ENCODE data around the gene CLEC18B. TPM values are rescaled to one million over a fixed set of nuclear protein-coding genes. Genes with fewer than 3 reads are reported as not detected.
"Not testable (repeated sequence)": the region's sequence is repeated elsewhere in the genome, so short reads cannot be mapped to it uniquely, and the experiment has no call there.

The CLEC18B gene
- total RNA-seq, 1 donor: not detected

DNA sequence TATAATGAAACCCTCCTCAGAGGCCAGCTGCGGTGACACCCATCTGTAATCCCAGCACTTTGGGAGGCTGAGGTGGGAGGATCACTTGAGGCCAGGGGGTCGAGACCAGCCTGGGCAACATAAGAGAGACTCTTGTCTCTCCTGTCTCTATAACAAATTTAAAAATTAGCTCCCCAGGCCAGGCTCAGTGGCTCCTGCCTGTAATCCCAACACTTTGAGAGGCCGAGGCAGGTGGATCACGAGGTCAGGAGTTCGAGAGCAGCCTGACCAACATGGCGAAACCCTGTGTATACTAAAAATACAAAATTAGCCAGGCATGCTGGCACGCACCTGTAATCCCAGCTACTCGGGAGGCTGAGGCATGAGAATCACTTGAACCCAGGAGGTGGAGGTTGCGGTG, 27.1 kb downstream of the CLEC18B start:
- H3K4me3 ChIP-seq (ENCODE audit: low read depth, low read length); DNase-seq (ENCODE audit: low read depth): not testable (repeated sequence)

DNA sequence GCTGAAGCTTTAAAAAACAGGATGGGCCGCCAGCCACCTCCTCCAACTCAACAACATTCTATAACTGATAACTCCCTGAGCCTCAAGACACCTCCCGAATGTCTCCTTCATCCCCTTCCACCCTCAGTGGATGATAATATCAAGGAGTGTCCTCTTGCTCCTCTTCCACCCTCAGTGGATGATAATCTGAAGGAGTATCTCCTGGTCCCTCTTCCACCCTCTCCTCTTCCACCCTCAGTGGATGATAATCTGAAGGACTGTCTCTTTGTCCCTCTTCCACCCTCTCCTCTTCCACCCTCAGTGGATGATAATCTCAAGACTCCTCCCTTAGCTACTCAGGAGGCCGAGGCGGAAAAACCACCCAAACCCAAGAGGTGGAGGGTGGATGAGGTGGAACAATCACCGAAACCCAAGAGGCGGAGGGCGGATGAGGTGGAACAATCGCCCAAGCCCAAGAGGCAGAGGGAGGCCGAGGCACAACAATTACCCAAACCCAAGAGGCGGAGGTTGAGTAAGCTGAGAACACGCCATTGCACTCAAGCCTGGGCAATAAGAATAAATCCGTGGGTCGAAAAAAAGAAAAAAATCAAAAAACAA, 29.7 kb downstream of the CLEC18B start:
- H3K4me3 ChIP-seq (ENCODE audit: low read depth, low read length); DNase-seq (ENCODE audit: low read depth): not testable (repeated sequence)

DNA sequence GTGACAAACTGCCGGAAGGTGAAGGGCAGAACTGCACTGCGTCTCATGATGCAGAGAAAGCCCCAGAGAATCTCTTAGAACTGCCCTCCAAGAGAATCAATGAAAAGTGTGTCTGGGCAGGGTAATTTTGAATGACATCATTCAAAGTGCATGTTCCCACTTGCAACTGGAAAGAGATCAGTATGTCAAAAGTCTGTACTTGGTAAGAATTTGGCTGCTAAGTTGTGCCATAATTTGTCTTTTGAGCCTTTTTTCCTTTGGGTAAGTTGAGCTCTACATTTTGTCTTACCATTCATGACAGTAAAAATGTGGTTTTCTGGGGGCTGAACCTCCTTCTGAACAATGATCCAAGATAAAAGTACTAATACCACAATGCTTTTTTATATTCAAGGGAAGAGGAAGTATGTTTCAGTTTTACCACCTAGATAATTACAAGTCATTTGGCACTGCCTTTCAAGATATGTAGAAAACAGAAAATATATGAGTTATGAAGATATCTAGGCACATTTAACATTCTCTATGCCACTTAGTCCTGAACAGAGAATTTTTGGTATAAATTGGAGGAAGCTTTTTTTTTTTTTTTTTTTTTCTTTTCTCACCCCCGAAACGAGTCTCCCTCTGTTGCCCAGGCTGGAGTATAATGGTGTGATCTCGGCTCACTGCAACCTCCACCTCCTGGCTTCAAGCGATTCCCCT, 38.8 kb downstream of the CLEC18B start:
- not testable (repeated sequence) for H3K4me3 ChIP-seq (ENCODE audit: low read depth, low read length); DNase-seq (ENCODE audit: low read depth)

DNA sequence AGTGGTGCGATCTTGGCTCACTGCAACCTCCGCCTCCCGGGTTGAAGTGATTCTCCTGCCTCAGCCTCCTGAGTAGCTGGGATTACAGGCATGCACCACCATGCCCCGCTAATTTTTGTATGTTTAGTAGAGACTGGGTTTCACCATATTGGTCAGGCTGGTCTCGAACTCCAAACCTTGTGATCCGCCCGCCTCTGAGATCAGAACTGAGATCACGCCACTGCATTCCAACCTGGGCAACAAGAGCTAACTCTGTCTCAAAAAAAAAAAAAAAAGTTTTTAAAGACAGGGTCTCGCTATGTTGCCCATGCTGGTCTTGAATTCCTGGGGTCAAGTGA, 47.5 kb downstream of the CLEC18B start:
- not testable (repeated sequence) for H3K4me3 ChIP-seq (ENCODE audit: low read depth, low read length); DNase-seq (ENCODE audit: low read depth)

DNA sequence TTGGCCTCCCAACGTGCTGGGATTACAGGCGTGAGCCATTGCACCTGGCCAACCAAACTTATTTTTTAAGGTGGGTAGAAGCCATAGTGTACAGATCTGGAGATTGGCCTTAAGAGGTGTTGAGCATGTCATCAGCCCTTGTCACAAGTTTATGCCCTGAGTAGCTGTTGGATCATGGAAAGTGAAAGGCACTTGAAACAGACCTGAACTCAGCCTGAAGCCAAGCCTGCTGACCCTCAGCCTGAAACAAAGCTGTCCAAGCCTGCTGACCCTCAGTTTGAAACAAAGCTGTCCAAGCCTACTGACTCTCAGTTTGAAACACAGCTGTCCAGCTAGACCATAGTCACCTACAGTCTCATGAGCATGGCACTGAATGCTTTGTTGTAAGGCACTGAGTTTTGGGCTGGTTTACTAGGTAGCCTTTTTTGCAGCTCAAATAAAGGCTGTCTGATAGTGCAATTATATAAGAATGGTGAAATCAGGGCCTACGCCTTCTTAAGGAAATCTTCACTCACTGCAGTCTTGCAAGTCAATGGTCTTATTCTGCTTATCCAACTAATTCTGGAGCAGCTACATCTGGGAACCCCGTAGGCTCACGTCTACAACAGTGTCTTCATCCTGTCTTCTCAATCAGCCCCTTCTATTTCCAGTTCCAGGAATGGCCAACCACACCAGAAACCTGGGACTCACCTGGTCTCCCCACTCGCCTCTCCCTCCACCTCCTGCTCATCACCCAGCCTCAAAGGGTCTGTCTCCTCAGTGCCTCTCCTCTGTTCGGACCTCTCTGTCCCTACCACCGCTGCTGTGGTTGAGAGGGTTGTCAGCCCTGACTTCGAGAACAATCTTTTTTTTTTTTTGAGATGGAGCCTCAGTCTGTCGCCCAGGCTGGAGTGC, 48.1 kb downstream of the CLEC18B start:
- H3K4me3 ChIP-seq (ENCODE audit: low read depth, low read length): no peak overlapping the region
- TF ChIP-seq, protein P1, sequence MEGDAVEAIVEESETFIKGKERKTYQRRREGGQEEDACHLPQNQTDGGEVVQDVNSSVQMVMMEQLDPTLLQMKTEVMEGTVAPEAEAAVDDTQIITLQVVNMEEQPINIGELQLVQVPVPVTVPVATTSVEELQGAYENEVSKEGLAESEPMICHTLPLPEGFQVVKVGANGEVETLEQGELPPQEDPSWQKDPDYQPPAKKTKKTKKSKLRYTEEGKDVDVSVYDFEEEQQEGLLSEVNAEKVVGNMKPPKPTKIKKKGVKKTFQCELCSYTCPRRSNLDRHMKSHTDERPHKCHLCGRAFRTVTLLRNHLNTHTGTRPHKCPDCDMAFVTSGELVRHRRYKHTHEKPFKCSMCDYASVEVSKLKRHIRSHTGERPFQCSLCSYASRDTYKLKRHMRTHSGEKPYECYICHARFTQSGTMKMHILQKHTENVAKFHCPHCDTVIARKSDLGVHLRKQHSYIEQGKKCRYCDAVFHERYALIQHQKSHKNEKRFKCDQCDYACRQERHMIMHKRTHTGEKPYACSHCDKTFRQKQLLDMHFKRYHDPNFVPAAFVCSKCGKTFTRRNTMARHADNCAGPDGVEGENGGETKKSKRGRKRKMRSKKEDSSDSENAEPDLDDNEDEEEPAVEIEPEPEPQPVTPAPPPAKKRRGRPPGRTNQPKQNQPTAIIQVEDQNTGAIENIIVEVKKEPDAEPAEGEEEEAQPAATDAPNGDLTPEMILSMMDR (IDR thresholded peaks at IDR 0.05; ENCODE audit: insufficient read depth, low read depth, low read length): no peak
- DNase-seq (ENCODE audit: low read depth): no peak

DNA sequence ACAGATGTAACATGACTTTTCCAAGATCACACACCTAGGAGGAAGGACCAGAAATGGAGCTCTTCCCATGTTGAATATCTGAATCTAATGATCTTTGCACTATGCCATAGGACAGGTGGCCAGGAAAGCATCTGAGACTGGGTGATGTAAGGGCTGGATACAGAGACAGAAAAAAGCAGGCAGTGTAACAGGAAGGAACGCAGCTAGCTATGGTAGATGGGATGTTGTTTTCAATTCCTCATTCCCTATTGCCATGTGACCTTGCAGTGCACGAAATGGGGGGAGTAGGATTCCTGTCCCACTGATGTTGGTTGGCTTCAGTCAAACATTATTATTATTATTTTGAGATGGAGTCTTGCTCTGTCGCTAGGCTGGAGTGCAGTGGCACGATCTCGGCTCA, 48.9 kb downstream of the CLEC18B start:
- no peak overlapping the region for H3K4me3 ChIP-seq (ENCODE audit: low read depth, low read length)
- no peak for DNase-seq (ENCODE audit: low read depth)
- TF ChIP-seq, protein P1 (IDR thresholded peaks at IDR 0.05; ENCODE audit: insufficient read depth, low read depth, low read length): no peak

DNA sequence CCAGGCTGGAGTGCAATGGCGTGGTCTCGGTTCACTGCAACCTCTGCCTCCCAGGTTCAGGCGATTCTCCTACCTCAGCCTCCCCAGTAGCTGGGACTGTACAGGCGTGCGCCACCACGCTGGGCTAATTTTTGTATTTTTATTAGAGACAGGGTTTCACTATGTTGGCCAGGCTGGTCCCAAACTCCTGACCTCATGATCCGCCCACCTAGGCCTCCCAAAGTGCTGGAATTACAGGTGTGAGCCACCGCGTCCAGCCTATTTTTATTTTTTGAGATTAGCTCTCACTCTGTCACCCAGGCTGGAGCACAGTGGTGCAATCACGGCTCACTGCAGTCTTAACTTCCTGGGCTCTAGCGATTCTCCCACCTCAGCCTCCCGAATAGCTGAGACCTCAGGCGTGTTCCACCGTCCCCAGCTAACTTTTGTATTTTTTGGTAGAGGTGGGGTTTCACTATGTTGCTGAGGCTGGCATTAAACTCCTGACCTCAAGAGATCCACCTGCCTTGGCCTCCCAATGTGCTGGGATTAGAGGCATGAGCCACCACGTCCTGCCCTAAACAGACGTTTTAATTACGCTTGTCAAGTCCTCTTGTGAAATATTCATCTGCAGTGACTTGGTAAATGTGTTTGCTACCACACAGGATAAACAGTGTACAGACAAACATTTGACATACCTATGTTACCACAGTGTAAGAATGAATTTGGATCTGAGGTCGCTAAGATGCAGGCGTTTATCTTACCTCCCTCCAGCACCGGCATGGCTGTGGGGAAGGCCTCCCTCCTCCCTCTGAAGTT, 50.7 kb downstream of the CLEC18B start:
- not testable (repeated sequence) for H3K4me3 ChIP-seq (ENCODE audit: low read depth, low read length); DNase-seq (ENCODE audit: low read depth)

DNA sequence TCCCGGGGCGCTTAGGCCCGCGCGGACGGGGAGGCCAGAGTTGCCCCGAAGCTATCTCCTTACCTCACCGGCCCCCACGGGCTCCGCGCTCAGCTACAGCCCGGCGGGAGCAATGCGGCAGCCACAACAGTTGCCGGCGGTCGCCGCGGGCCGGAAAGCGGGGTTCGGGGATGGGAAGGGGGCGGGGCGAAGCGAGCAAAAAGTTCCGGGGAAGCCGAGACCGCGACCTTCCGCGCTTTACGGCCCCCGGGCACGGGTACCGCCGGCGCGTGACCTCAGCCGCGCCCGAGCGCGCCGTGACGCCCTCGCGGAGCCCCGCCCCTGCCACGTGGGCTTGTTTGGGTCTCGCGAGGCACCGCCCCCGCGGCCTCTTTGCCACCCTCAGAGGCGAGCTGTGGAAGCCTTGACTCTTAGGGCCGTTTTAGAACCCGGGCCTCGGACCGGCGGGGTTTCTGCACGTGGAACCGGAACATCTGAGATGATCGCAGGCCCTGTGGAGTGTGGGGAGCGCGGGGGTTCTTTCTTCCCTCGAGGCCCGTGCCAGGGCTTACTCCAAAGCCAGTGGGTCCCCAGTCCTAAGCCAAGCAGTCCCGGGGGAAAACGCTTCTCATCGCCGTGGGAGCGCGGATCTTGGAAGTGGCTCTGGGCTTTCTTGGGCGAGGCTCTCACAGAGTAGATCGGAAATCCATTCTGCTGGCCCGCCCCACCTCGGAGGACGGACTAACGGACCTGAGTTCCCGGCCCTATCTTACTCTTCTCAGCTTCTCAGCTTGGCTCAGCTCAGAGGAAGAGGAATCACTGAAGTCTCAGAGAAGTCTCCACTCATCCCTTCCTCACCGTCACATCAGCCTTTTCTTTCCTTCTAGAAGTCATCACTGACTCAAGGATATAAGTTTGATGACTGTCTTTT, 53.0 kb downstream of the CLEC18B start:
- peak; percentile 94 for DNase-seq (ENCODE audit: low read depth)
- H3K4me3 ChIP-seq (ENCODE audit: low read depth, low read length): peak overlapping the region; percentile 78

DNA sequence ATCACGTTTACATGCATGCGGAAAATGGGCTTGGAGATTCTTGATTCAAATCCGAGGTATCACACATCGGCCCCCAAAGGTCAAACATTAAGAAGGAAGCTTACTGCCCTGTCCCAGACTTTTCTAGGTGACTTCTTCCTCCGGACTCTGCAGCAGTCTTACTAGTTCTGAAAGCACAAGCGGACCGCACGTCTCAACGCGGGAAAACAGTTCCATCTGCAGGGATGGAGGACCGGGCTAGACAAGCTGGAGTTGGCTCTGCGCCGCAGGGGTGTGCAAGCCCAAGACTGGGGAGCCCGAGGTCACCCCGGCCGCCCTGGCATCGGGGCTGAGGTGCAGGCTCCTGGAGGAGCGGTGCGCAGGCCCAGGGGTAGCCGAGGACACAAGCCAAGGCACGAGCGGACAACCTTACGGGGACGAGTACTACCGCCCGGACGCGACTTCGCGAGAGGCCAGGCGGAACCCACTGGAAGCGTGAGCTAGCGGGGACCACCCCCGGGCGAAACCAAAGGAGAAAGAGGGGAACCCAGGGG, 53.7 kb downstream of the CLEC18B start:
- DNase-seq (ENCODE audit: low read depth): peak; percentile 23
- H3K4me3 ChIP-seq (ENCODE audit: low read depth, low read length): peak overlapping the region; percentile 78

DNA sequence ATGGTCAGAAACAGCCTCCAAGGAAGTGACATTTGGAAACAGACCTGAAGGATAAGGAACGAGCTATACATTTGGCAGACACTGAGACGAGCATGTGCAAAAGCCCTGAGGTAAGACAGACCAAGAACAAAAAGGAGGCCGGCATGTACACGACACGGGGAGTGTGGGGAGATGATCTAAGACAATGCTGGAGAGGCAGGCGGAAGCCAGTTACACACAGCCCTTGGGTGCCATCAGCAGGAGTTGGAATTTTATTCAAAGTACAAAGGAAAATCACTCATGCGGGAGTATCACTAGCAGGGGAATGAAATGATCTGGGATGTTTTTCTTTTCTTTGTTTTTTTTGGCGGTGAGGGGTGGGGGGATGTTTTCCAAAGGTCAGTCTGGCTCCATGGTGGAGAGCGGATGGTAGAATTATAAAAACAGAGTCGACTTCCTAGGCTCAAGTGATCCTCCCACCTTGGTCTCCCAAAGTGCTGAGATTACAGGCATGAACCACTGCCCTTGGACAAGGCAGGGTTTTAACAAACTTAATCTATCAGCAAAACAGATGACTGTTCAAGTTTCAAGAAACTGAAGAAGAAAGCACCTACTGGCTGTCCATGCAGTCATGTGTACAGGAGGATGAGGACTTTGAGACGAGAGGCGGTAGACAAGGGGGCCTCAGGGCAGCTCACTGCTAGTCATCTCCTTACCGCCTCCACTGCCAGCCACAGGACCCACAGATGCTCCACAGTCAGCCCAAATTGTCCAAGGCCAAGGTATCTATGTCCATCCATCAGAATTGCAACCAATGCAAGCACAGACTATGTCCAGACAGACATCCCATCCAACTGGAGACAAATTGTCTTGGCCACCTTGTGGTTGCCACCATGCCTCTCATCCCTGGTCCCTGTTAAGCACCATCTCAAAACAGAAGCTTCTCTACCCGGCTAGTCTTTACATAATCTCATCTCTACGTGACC, 59.4 kb downstream of the CLEC18B start:
- H3K4me3 ChIP-seq (ENCODE audit: low read depth, low read length); DNase-seq (ENCODE audit: low read depth): not testable (repeated sequence)

Data from fibroblast of villous mesenchyme (primary cell).